Caco-2 (cell line): ENCODE data around the gene NOSIP. TPM values are rescaled to one million over a fixed set of nuclear protein-coding genes. Genes with fewer than 3 reads are reported as not detected.

Source experiments
- BruUV-seq: library from RNA; stranded (reverse); fragments of 400-500 nt; replicated peaks from 2 replicates; lab custom pipeline; 2021; lab: Mats Ljungman, UMichigan
- CTCF ChIA-PET: fragments of 300-600 bp; sonication (Branson Sonifier 250); formaldehyde crosslinking; loops from one replicate; lab custom pipeline; 2022; ENCODE audit warnings: antibody characterized with exemption; lab: Charles Lee
- POLR2A ChIA-PET: fragments of 300-600 bp; sonication (Branson Sonifier 250); formaldehyde crosslinking; loops from one replicate; lab custom pipeline; 2022; ENCODE audit warnings: antibody characterized with exemption; lab: Charles Lee
- DNase-seq, 2 experiments: peaks; one replicate each; pipeline versions ENCODE4 v3.0.0 to v3.0.0-alpha.2; 2020 to 2022
- H3K27me3 ChIP-seq: replicated peaks from 2 replicates; pipeline ENCODE4 v1.6.0; 2011; ENCODE audit warnings: low read length; ENCODE audit not compliant: control insufficient read depth, insufficient read depth
- H3K36me3 ChIP-seq: 2 replicates; pipeline ENCODE4 v1.5.1; 2011; ENCODE audit warnings: low read length; ENCODE audit not compliant: control insufficient read depth, insufficient read depth
- H3K4me1 ChIP-seq: fragments of 250-450 bp; sonication (Bioruptor Pico); 2 replicates; pipeline ENCODE4 v1.5.1; 2020; ENCODE audit warnings: mild to moderate bottlenecking
- H3K4me3 ChIP-seq: 2 replicates; pipeline ENCODE4 v1.5.1; 2011; ENCODE audit warnings: low read depth, mild to moderate bottlenecking, control low read depth, low read length
- H3K9me3 ChIP-seq: fragments of 250-450 bp; sonication (Bioruptor Pico); 2 replicates; pipeline ENCODE4 v1.5.1; 2020; ENCODE audit warnings: mild to moderate bottlenecking, moderate library complexity
- H3K27ac Mint-ChIP-seq: one replicate; pipeline ENCODE4 v1.8.0; 2022; ENCODE audit warnings: mixed read lengths; ENCODE audit not compliant: unreplicated experiment
- H3K27me3 Mint-ChIP-seq: one replicate; pipeline ENCODE4 v1.8.0; 2022; ENCODE audit warnings: mixed read lengths; ENCODE audit not compliant: insufficient read depth, unreplicated experiment
- H3K36me3 Mint-ChIP-seq: one replicate; pipeline ENCODE4 v1.8.0; 2022; ENCODE audit warnings: mild to moderate bottlenecking, mixed read lengths; ENCODE audit not compliant: insufficient read depth, unreplicated experiment
- H3K4me1 Mint-ChIP-seq: one replicate; pipeline ENCODE4 v1.8.0; 2022; ENCODE audit warnings: low read depth, mixed read lengths; ENCODE audit not compliant: unreplicated experiment
- H3K4me3 Mint-ChIP-seq: one replicate; pipeline ENCODE4 v1.8.0; 2022; ENCODE audit warnings: mild to moderate bottlenecking, moderate library complexity, mixed read lengths; ENCODE audit not compliant: unreplicated experiment
- H3K9me3 Mint-ChIP-seq: one replicate; pipeline ENCODE4 v1.8.0; 2022; ENCODE audit warnings: mixed read lengths; ENCODE audit not compliant: unreplicated experiment
- CTCF ChIP-seq, 2 experiments: fragments of 200-600 bp in 1 of 2; IDR thresholded peaks; 1 replicate in 1 of 2; 2 replicates in 1 of 2; pipeline versions ENCODE4 v1.5.1 to v1.8.0; 2011 to 2022; ENCODE audit warnings: antibody characterized with exemption in 1 of 2, control low read depth in 1 of 2, inconsistent platforms in 1 of 2, low read depth in 1 of 2, low read length in 1 of 2, mild to moderate bottlenecking in 1 of 2, moderate library complexity in 1 of 2; ENCODE audit not compliant: insufficient read depth in 1 of 2, severe bottlenecking in 1 of 2, unreplicated experiment in 1 of 2
- intact Hi-C: fragments of 100-400 bp; cut with micrococcal nuclease; formaldehyde crosslinking; loops from one replicate; pipeline ENCODE4 v1.10.0; 2022; ENCODE audit not compliant: unreplicated experiment
- total RNA-seq: library from RNA; stranded (reverse); gene quantifications from 2 replicates; pipeline ENCODE4 v1.2.3, GENCODE V29; 2022

The NOSIP gene
- total RNA-seq, 1 experiment from 2014 or later: 74.7 TPM

GRCh38 chr19:49590071-49590970 lies 10.0 kb upstream of the NOSIP start:
- Mint-ChIP-seq H3K36me3 (peaks cover 24% of the 10 kb centered on the region), H3K4me3 (peak overlapping the region; percentile 74), H3K27ac (peak overlapping the region; percentile 82), H3K4me1 (peaks cover 29% of the 10 kb centered on the region), H3K27me3 (no peaks in the 10 kb centered on the region), H3K9me3 (no peaks in the 10 kb centered on the region)
- peak; percentile 99 for DNase-seq
- Histone ChIP-seq H3K27me3 (no peaks in the 10 kb centered on the region), H3K9me3 (no peaks in the 10 kb centered on the region), H3K4me1 (peaks cover 10% of the 10 kb centered on the region), H3K4me3 (peak overlapping the region; percentile 99), H3K36me3 (no peaks in the 10 kb centered on the region)
- TF ChIP-seq CTCF (IDR thresholded peaks at IDR 0.05; ENCODE audit: insufficient read depth in 1 of 2, low read depth in 1 of 2, low read length in 1 of 2, severe bottlenecking in 1 of 2, unreplicated experiment in 1 of 2): no peak
- intact Hi-C loops: loop anchor here (1.0 kb wide), 2 partner anchors 10 to 50 kb away; partner anchors contain the start of genes NOSIP and RRAS
- ChIA-PET POLR2A (interaction anchor here (0.7 to 1.6 kb wide), 5 partner anchors 10 to 75 kb away, joined by 5 to 18 read pairs (median 8); partner anchors contain the start of genes BCL2L12, IRF3, NOSIP and PRRG2), CTCF (interaction anchor here (2.4 kb wide), 1 partner anchor 50 kb away, joined by 9 read pairs; the partner anchor contains the start of gene RRAS)
- BruUV-seq: TSS peak; percentile 79

- ChIA-PET POLR2A (interaction anchor here (0.7 to 1.6 kb wide), 3 partner anchors 9 to 51 kb away, joined by 8 to 18 read pairs (median 11); partner anchors contain the start of genes NOSIP, PRRG2 and RRAS), CTCF (interaction anchor here (2.4 kb wide), 1 partner anchor 51 kb away, joined by 9 read pairs; the partner anchor contains the start of gene RRAS)
- H3K9me3 Mint-ChIP-seq: no peaks in the 10 kb centered on the region
- H3K36me3 Mint-ChIP-seq: peaks cover 20% of the 10 kb centered on the region
- no peaks in the 10 kb centered on the region for H3K9me3 ChIP-seq
- H3K36me3 ChIP-seq: no peaks in the 10 kb centered on the region
- TF ChIP-seq CTCF (IDR thresholded peaks at IDR 0.05; ENCODE audit: insufficient read depth in 1 of 2, low read depth in 1 of 2, low read length in 1 of 2, severe bottlenecking in 1 of 2, unreplicated experiment in 1 of 2): no peak
- peaks cover 10% of the 10 kb centered on the region for H3K4me1 ChIP-seq
- no TSS peak for BruUV-seq
- peak overlapping the region; percentile 74 for H3K4me3 Mint-ChIP-seq
- no peaks in the 10 kb centered on the region for H3K27me3 ChIP-seq
- H3K4me1 Mint-ChIP-seq: peaks cover 27% of the 10 kb centered on the region
- DNase-seq: no peak
- H3K27me3 Mint-ChIP-seq: no peaks in the 10 kb centered on the region
- intact Hi-C loops: no loop called here
- no peak overlapping the region for H3K27ac Mint-ChIP-seq
- no peak overlapping the region for H3K4me3 ChIP-seq
Observed at GRCh38 chr19:49589502-49589905, 9.1 kb upstream of the NOSIP start.

- no TSS peak for BruUV-seq
- peaks cover 2% of the 10 kb centered on the region for H3K4me1 ChIP-seq
- no peak for TF ChIP-seq CTCF (IDR thresholded peaks at IDR 0.05; ENCODE audit: insufficient read depth in 1 of 2, low read depth in 1 of 2, low read length in 1 of 2, severe bottlenecking in 1 of 2, unreplicated experiment in 1 of 2)
- H3K27me3 ChIP-seq: no peaks in the 10 kb centered on the region
- Mint-ChIP-seq H3K27me3 (no peaks in the 10 kb centered on the region), H3K36me3 (peaks cover 10% of the 10 kb centered on the region), H3K4me1 (peaks cover 17% of the 10 kb centered on the region), H3K9me3 (no peaks in the 10 kb centered on the region), H3K4me3 (no peak overlapping the region), H3K27ac (no peak overlapping the region)
- ChIA-PET POLR2A (no interaction called here), CTCF (no interaction called here)
- intact Hi-C loops: no loop called here
- H3K4me3 ChIP-seq: no peak overlapping the region
- DNase-seq: no peak
- H3K9me3 ChIP-seq: no peaks in the 10 kb centered on the region
- H3K36me3 ChIP-seq: no peaks in the 10 kb centered on the region
Observed at GRCh38 chr19:49588365-49589122, 8.2 kb upstream of the NOSIP start.
